ENCODE results near the gene DNASE1L1.

The DNASE1L1 gene

GRCh38 chrX:154365997-154366665 is 42.9 kb downstream of the DNASE1L1 start:
- DNase-seq: no peak

GRCh38 chrX:154365052-154365600 is 43.9 kb downstream of the DNASE1L1 start:
- DNase-seq: no peak

- no peak for DNase-seq
Observed at GRCh38 chrX:154363706-154364439, 45.2 kb downstream of the DNASE1L1 start.

GRCh38 chrX:154362085-154362742 is 46.8 kb downstream of the DNASE1L1 start:
- DNase-seq: no peak

- no peak for DNase-seq
Observed at GRCh38 chrX:154360155-154360713, 48.8 kb downstream of the DNASE1L1 start.

GRCh38 chrX:154359362-154360154 is 49.5 kb downstream of the DNASE1L1 start:
- DNase-seq: no peak

GRCh38 chrX:154358829-154359228 is 50.2 kb downstream of the DNASE1L1 start:
- DNase-seq: no peak

GRCh38 chrX:154358011-154358410 is 51.0 kb downstream of the DNASE1L1 start:
- no peak for DNase-seq

- no peak for DNase-seq
Observed at GRCh38 chrX:154357205-154357604, 51.8 kb downstream of the DNASE1L1 start.

GRCh38 chrX:154356596-154356995 is 52.5 kb downstream of the DNASE1L1 start:
- DNase-seq: no peak

GRCh38 chrX:154355776-154356140 is 53.3 kb downstream of the DNASE1L1 start:
- DNase-seq: no peak

- no peak for DNase-seq
Observed at GRCh38 chrX:154355094-154355775, 53.8 kb downstream of the DNASE1L1 start.

- DNase-seq: no peak
Observed at GRCh38 chrX:154354516-154354915, 54.5 kb downstream of the DNASE1L1 start.

GRCh38 chrX:154354013-154354412 is 55.0 kb downstream of the DNASE1L1 start:
- no peak for DNase-seq

GRCh38 chrX:154353172-154353843 is 55.7 kb downstream of the DNASE1L1 start:
- DNase-seq: no peak

GRCh38 chrX:154352466-154352865 is 56.6 kb downstream of the DNASE1L1 start:
- no peak for DNase-seq

GRCh38 chrX:154352012-154352401 is 57.0 kb downstream of the DNASE1L1 start:
- DNase-seq: no peak
